HepG2 (cell line): ENCODE data around the gene ZFPL1. TPM values are rescaled to one million over a fixed set of nuclear protein-coding genes. Genes with fewer than 3 reads are reported as not detected.
A peak's percentile ranks its signal among the peaks of the same experiment; 100 is the strongest.

Experiments used
- CEBPG ChIP-seq: IDR thresholded peaks from 2 replicates; pipeline ENCODE4 v1.6.1; 2016
- ELF4 ChIP-seq: sonication (generic); formaldehyde crosslinking; IDR thresholded peaks from 2 replicates; pipeline ENCODE4 v1.5.0; 2020; ENCODE audit warnings: missing genetic modification reagents, mild to moderate bottlenecking, moderate library complexity, borderline replicate concordance
- GTF2F1 ChIP-seq: fragments of 150-350 bp; IDR thresholded peaks from 2 replicates; pipeline ENCODE4 v1.6.1; 2014; ENCODE audit warnings: low read length
- IKZF1 ChIP-seq: fragments of 450-650 bp; IDR thresholded peaks from 2 replicates; pipeline ENCODE4 v1.7.1; 2016
- RBFOX2 ChIP-seq: fragments of 200-400 bp; formaldehyde crosslinking; IDR thresholded peaks from 2 replicates; pipeline ENCODE4 v1.6.1; 2017; ENCODE audit warnings: low read depth, mild to moderate bottlenecking, low read length
- SIX1 ChIP-seq: sonication (generic); formaldehyde crosslinking; IDR thresholded peaks from 2 replicates; pipeline ENCODE4 v1.4.0; 2020; ENCODE audit warnings: missing genetic modification reagents, borderline replicate concordance
- SKI ChIP-seq: fragments of 450-650 bp; IDR thresholded peaks from one replicate; pipeline ENCODE4 v1.6.1; 2018; ENCODE audit warnings: mild to moderate bottlenecking; ENCODE audit not compliant: partially characterized antibody
- SNAI1 ChIP-seq: sonication (generic); formaldehyde crosslinking; IDR thresholded peaks from 2 replicates; pipeline ENCODE4 v1.5.0; 2020; ENCODE audit warnings: mild to moderate bottlenecking, missing genetic modification reagents, borderline replicate concordance
- SRSF4 ChIP-seq: fragments of 200-400 bp; formaldehyde crosslinking; IDR thresholded peaks from one replicate; pipeline ENCODE4 v1.6.1; 2018; ENCODE audit warnings: mild to moderate bottlenecking, low read depth, low read length, moderate library complexity; ENCODE audit not compliant: poor library complexity, severe bottlenecking
- SRSF9 ChIP-seq: fragments of 200-400 bp; formaldehyde crosslinking; IDR thresholded peaks from 2 replicates; pipeline ENCODE4 v1.6.1; 2018; ENCODE audit warnings: borderline replicate concordance, mild to moderate bottlenecking, low read depth, low read length; ENCODE audit not compliant: insufficient read depth, poor library complexity, severe bottlenecking
- XBP1 ChIP-seq: sonication (generic); formaldehyde crosslinking; IDR thresholded peaks from 2 replicates; pipeline ENCODE4 v1.5.0; 2020; ENCODE audit warnings: missing genetic modification reagents
- ZBTB42 ChIP-seq: sonication (generic); formaldehyde crosslinking; IDR thresholded peaks from 2 replicates; pipeline ENCODE4 v1.5.0; 2020; ENCODE audit warnings: mild to moderate bottlenecking, missing genetic modification reagents
- ZC3H4 ChIP-seq: sonication (generic); formaldehyde crosslinking; IDR thresholded peaks from 2 replicates; pipeline ENCODE4 v1.4.0; 2020; ENCODE audit warnings: missing genetic modification reagents, borderline replicate concordance
- ZFP1 ChIP-seq: IDR thresholded peaks from 2 replicates; pipeline ENCODE4 v1.6.1; 2016
- ZKSCAN8 ChIP-seq: IDR thresholded peaks from 2 replicates; pipeline ENCODE4 v1.6.1; 2016; ENCODE audit warnings: borderline replicate concordance, missing genetic modification reagents, missing compliant biosample characterization
- ZNF24 ChIP-seq: fragments of 450-650 bp; IDR thresholded peaks from 2 replicates; pipeline ENCODE4 v1.6.1; 2017; ENCODE audit warnings: antibody characterized with exemption, mild to moderate bottlenecking
- ZNF614 ChIP-seq: IDR thresholded peaks from 2 replicates; pipeline ENCODE4 v1.6.1; 2018; ENCODE audit warnings: missing biosample characterization, missing genetic modification reagents, inconsistent platforms, borderline replicate concordance
- ZSCAN12 ChIP-seq: sonication (generic); formaldehyde crosslinking; IDR thresholded peaks from 2 replicates; pipeline ENCODE4 v1.9.0; 2021; ENCODE audit warnings: mild to moderate bottlenecking, missing genetic modification reagents
- ZSCAN30 ChIP-seq: sonication (generic); formaldehyde crosslinking; IDR thresholded peaks from 2 replicates; pipeline ENCODE4 v1.5.0; 2020; ENCODE audit warnings: mild to moderate bottlenecking, missing genetic modification reagents
- polyA plus RNA-seq, 8 experiments: library from polyadenylated mRNA; depleted of rRNA in 3 of 8; stranded (reverse) in 7 of 8; unstranded in 1 of 8; fragments of >200 nt; fragmentation: Illumina TruSeq in 4 of 8; extraction: Trizol in 4 of 8; gene quantifications; 2 replicates each; pipeline versions ENCODE4 v1.2.1 to v1.2.3, GENCODE V29; 2011 to 2016; ENCODE audit warnings: low read depth in 4 of 8, missing spikeins in 1 of 8, mixed read lengths in 1 of 8; ENCODE audit not compliant: insufficient read depth in 1 of 8
- total RNA-seq, 5 experiments: library from RNA; depleted of rRNA; stranded (reverse); fragments of >200 nt; fragmentation: Illumina TruSeq; extraction: Trizol; gene quantifications; 2 replicates each; pipeline ENCODE4 v1.2.3, GENCODE V29; 2016; ENCODE audit warnings: low read depth in 1 of 5
- TF ChIP-seq, protein P1 (sequence below): sonication (generic); formaldehyde crosslinking; IDR thresholded peaks from 2 replicates; pipeline ENCODE4 v1.5.0; 2020; ENCODE audit warnings: mild to moderate bottlenecking, missing genetic modification reagents
- TF ChIP-seq, protein P2 (sequence below): sonication (generic); formaldehyde crosslinking; IDR thresholded peaks from 2 replicates; pipeline ENCODE4 v1.8.0; 2022; ENCODE audit warnings: missing genetic modification reagents, low read depth, mild to moderate bottlenecking, borderline replicate concordance
- TF ChIP-seq, protein P3 (sequence below): sonication (generic); formaldehyde crosslinking; IDR thresholded peaks from 2 replicates; pipeline ENCODE4 v1.4.0; 2020; ENCODE audit warnings: missing genetic modification reagents, borderline replicate concordance
- TF ChIP-seq, protein P4 (sequence below): sonication (generic); formaldehyde crosslinking; IDR thresholded peaks from 2 replicates; pipeline ENCODE4 v1.5.0; 2020; ENCODE audit warnings: missing genetic modification reagents
- TF ChIP-seq, protein P5 (sequence below), 2 experiments: fragments of 450-650 bp in 1 of 2; sonication (generic) in 1 of 2; formaldehyde crosslinking; IDR thresholded peaks; 2 replicates each; pipeline versions ENCODE4 v1.5.0 to v1.8.0; 2020 to 2022; ENCODE audit warnings: mild to moderate bottlenecking in 1 of 2, missing genetic modification reagents in 1 of 2

Gene ZFPL1
- total and polyA plus RNA-seq, 2 of the 13 experiments (the other 11 are each of a cell fraction or from before 2014, with no cell fraction given): 32.2 to 56.0 TPM

DNA sequence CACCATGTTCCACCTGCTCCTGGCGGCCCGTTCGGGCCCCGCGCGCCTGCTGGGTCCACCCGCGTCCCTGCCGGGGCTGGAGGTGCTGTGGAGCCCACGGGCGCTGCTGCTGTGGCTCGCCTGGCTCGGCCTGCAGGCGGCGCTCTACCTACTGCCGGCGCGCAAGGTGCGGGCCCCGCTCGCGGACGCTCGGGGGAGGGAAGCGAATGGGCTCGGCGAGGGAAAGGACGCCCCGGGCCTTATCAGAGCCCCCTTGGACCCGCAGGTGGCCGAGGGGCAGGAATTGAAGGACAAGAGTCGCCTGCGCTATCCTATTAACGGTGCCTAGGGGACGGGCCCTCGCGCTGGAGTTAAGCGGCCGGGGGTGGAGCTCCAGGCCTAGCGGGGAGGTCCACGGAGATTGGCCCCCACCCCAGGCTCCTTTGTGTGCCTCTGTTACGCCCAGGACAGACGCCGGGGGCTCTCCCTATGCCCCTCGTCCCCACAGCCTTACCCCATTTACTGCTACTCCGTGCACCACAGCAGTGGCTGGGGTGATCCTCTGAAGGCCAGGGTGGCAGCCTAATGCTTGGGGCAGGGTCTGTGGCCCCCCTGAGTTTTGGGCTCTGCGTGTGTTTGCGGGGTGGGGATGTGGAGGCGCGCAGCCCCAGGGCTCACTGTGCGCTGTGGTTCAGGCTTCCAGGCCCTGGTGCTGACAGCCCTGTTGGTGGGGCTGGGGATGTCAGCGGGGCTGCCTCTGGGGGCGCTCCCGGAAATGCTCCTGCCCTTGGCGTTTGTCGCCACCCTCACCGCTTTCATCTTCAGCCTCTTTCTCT, 28.7 kb downstream of the ZFPL1 start (continued):
- TF ChIP-seq, protein P1, sequence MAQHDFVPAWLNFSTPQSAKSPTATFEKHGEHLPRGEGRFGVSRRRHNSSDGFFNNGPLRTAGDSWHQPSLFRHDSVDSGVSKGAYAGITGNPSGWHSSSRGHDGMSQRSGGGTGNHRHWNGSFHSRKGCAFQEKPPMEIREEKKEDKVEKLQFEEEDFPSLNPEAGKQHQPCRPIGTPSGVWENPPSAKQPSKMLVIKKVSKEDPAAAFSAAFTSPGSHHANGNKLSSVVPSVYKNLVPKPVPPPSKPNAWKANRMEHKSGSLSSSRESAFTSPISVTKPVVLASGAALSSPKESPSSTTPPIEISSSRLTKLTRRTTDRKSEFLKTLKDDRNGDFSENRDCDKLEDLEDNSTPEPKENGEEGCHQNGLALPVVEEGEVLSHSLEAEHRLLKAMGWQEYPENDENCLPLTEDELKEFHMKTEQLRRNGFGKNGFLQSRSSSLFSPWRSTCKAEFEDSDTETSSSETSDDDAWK (CRISPR knock-in tag): no peak
- TF ChIP-seq ZKSCAN8 (CRISPR knock-in tag) (0 out of 2 replicates have a peak, but pooled peaks have one; percentile 36), ZSCAN30 (no peak; the same call in 1 of the 2 replicates), SRSF9 (no peak), RBFOX2 (peak; percentile 58; the same call in 1 of the 2 replicates), ZBTB42 (CRISPR knock-in tag) (no peak), ZSCAN12 (CRISPR knock-in tag) (no peak), ZFP1 (CRISPR knock-in tag) (0 out of 2 replicates have a peak, but pooled peaks have one; percentile 27), GTF2F1 (no peak), SRSF4 (no peak), IKZF1 (no peak), ZC3H4 (no peak), XBP1 (CRISPR knock-in tag) (no peak), ZNF24 (no peak), CEBPG (no peak), SKI (no peak), SNAI1 (CRISPR knock-in tag) (no peak), ELF4 (CRISPR knock-in tag) (no peak), ZNF614 (CRISPR knock-in tag) (peak; percentile 46; the same call in 1 of the 2 replicates), SIX1 (CRISPR knock-in tag) (no peak)
- TF ChIP-seq, protein P2, sequence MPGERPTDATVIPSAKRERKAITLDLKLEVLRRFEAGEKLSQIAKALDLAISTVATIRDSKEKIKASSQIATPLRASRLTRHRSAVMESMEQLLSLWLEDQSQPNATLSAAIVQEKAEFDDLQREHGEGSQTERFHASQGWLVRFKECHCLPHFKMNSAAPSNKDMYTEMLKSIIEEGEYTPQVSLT (CRISPR knock-in tag): no peak
- TF ChIP-seq, protein P3, sequence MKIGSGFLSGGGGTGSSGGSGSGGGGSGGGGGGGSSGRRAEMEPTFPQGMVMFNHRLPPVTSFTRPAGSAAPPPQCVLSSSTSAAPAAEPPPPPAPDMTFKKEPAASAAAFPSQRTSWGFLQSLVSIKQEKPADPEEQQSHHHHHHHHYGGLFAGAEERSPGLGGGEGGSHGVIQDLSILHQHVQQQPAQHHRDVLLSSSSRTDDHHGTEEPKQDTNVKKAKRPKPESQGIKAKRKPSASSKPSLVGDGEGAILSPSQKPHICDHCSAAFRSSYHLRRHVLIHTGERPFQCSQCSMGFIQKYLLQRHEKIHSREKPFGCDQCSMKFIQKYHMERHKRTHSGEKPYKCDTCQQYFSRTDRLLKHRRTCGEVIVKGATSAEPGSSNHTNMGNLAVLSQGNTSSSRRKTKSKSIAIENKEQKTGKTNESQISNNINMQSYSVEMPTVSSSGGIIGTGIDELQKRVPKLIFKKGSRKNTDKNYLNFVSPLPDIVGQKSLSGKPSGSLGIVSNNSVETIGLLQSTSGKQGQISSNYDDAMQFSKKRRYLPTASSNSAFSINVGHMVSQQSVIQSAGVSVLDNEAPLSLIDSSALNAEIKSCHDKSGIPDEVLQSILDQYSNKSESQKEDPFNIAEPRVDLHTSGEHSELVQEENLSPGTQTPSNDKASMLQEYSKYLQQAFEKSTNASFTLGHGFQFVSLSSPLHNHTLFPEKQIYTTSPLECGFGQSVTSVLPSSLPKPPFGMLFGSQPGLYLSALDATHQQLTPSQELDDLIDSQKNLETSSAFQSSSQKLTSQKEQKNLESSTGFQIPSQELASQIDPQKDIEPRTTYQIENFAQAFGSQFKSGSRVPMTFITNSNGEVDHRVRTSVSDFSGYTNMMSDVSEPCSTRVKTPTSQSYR (CRISPR knock-in tag): no peak
- TF ChIP-seq, protein P4, sequence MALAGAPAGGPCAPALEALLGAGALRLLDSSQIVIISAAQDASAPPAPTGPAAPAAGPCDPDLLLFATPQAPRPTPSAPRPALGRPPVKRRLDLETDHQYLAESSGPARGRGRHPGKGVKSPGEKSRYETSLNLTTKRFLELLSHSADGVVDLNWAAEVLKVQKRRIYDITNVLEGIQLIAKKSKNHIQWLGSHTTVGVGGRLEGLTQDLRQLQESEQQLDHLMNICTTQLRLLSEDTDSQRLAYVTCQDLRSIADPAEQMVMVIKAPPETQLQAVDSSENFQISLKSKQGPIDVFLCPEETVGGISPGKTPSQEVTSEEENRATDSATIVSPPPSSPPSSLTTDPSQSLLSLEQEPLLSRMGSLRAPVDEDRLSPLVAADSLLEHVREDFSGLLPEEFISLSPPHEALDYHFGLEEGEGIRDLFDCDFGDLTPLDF (CRISPR knock-in tag): peak; percentile 28; the same call in 1 of the 2 replicates
- TF ChIP-seq, protein P5, sequence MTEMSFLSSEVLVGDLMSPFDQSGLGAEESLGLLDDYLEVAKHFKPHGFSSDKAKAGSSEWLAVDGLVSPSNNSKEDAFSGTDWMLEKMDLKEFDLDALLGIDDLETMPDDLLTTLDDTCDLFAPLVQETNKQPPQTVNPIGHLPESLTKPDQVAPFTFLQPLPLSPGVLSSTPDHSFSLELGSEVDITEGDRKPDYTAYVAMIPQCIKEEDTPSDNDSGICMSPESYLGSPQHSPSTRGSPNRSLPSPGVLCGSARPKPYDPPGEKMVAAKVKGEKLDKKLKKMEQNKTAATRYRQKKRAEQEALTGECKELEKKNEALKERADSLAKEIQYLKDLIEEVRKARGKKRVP (CRISPR knock-in tag; IDR thresholded peaks at IDR 0.05): no peak
